OCI-LY3 (cell line): Measurements from ENCODE around the gene TNPO1.

Experiments
- CTCF ChIP-seq: fragments of 200-600, 300-600 bp; sonication (generic); IDR thresholded peaks from 2 replicates; pipeline ENCODE4 v1.5.1; 2014; ENCODE audit warnings: antibody characterized with exemption, low read length, low read depth
- EZH2phosphoT487 ChIP-seq: fragments of 200-600 bp; shearing (Covaris generic); IDR thresholded peaks from 2 replicates; pipeline ENCODE4 v1.6.1; 2018; ENCODE audit warnings: antibody characterized with exemption, mixed run types, low read depth

- no peak for TF ChIP-seq CTCF
- TF ChIP-seq EZH2phosphoT487 = no peak
Measured at GRCh38 chr5:72812488-72812887, 4.0 kb upstream of the TNPO1 start.
